HCT116 (cell line): ENCODE data around the gene PXYLP1. TPM values are rescaled to one million over a fixed set of nuclear protein-coding genes. Genes with fewer than 3 reads are reported as not detected.

ENCODE experiments used
- ATAC-seq: fragments of 200-7000 bp; cut with Tn5 transposase; 2 replicates; pipeline ENCODE4 v1.9.1; 2020; ENCODE audit warnings: mild to moderate bottlenecking, moderate library complexity
- BruUV-seq: library from RNA; stranded (reverse); fragments of 400-500 nt; replicated peaks from 2 replicates; lab custom pipeline; 2021; lab: Mats Ljungman, UMichigan
- CTCF ChIA-PET: fragments of 300-600 bp; sonication (Branson Sonifier 250); formaldehyde crosslinking; loops from one replicate; lab custom pipeline; 2021; ENCODE audit warnings: antibody characterized with exemption; lab: Charles Lee
- POLR2A ChIA-PET: fragments of 300-600, 350-600 bp; sonication (Branson Sonifier 250); formaldehyde crosslinking; loops from one replicate; lab custom pipeline; 2021; ENCODE audit warnings: antibody characterized with exemption; lab: Charles Lee
- RAD21 ChIA-PET, 2 experiments: fragments of 300-600 bp; sonication (Branson Sonifier 250); formaldehyde crosslinking; loops; one replicate each; lab custom pipeline; 2023; ENCODE audit warnings: low total read pairs in 2 of 2; ENCODE audit not compliant: uncharacterized antibody in 2 of 2, unreplicated experiment in 2 of 2, low non-redundant PET in 1 of 2; lab: Charles Lee
- DNase-seq: peaks from one replicate; pipeline ENCODE4 v3.0.0-alpha.2; 2010; ENCODE audit warnings: low read depth, low spot score
- H2AFZ ChIP-seq: fragments of 200-600 bp; shearing (Covaris generic), sonication (generic); 2 replicates; pipeline ENCODE4 v1.6.1; 2017; ENCODE audit warnings: low read depth, mixed run types, mixed read lengths, antibody characterized with exemption, low read length; ENCODE audit not compliant: poor library complexity, severe bottlenecking
- H3K27ac ChIP-seq: 2 replicates; pipeline ENCODE4 v1.5.1; 2012; ENCODE audit warnings: low read depth, low read length
- H3K27me3 ChIP-seq: fragments of 200-600 bp; sonication (generic); 2 replicates; pipeline ENCODE4 v1.6.1; 2016; ENCODE audit warnings: mixed run types, low read length, mixed read lengths; ENCODE audit not compliant: insufficient read depth
- H3K36me3 ChIP-seq, 2 experiments: fragments of 200-500 bp in 1 of 2; fragments of 200-600 bp in 1 of 2; sonication (Bioruptor generic) in 1 of 2; sonication (generic) in 1 of 2; 2 replicates each; pipeline versions ENCODE4 v1.5.1 to v1.6.1; 2014 to 2016; ENCODE audit warnings: low read length in 2 of 2, inconsistent platforms in 1 of 2, mixed read lengths in 1 of 2, mixed run types in 1 of 2; ENCODE audit not compliant: insufficient read depth in 2 of 2, control insufficient read depth in 1 of 2
- H3K4me1 ChIP-seq, 2 experiments: fragments of 200-600 bp in 1 of 2; sonication (generic) in 1 of 2; 2 replicates each; pipeline versions ENCODE4 v1.5.1 to v1.6.1; 2012 to 2017; ENCODE audit warnings: low read length in 2 of 2, inconsistent platforms in 1 of 2, mild to moderate bottlenecking in 1 of 2, mixed read lengths in 1 of 2, mixed run types in 1 of 2, moderate library complexity in 1 of 2; ENCODE audit not compliant: insufficient read depth in 2 of 2, control insufficient read depth in 1 of 2
- H3K4me2 ChIP-seq: fragments of 200-600 bp; sonication (generic); 2 replicates; pipeline ENCODE4 v1.6.1; 2017; ENCODE audit warnings: mixed run types, low read length, mixed read lengths
- H3K4me3 ChIP-seq, 2 experiments: fragments of 200-600 bp in 1 of 2; sonication (generic) in 1 of 2; replicated peaks in 1 of 2; 2 replicates each; pipeline ENCODE4 v1.5.1; 2011 to 2016; ENCODE audit warnings: low read length in 2 of 2, control low read depth in 1 of 2, low read depth in 1 of 2, mild to moderate bottlenecking in 1 of 2, mixed read lengths in 1 of 2, mixed run types in 1 of 2
- H3K79me2 ChIP-seq: fragments of 200-600 bp; sonication (generic); 2 replicates; pipeline ENCODE4 v1.6.1; 2017; ENCODE audit warnings: mild to moderate bottlenecking, mixed run types, low read length, moderate library complexity, mixed read lengths; ENCODE audit not compliant: insufficient read depth
- H3K9ac ChIP-seq: fragments of 200-600 bp; sonication (generic); 2 replicates; pipeline ENCODE4 v1.6.1; 2016; ENCODE audit warnings: low read length, mixed read lengths
- H3K9me2 ChIP-seq: fragments of 200-600 bp; sonication (generic), shearing (Covaris generic); 2 replicates; pipeline ENCODE4 v1.6.1; 2017; ENCODE audit warnings: mixed run types, mild to moderate bottlenecking, moderate library complexity; ENCODE audit not compliant: insufficient read depth
- H3K9me3 ChIP-seq, 2 experiments: fragments of 200-500 bp in 1 of 2; fragments of 200-600 bp in 1 of 2; sonication (Bioruptor generic) in 1 of 2; sonication (generic) in 1 of 2; 2 replicates each; pipeline ENCODE4 v1.6.1; 2014 to 2017; ENCODE audit warnings: low read length in 2 of 2, mixed read lengths in 2 of 2, inconsistent platforms in 1 of 2, low read depth in 1 of 2, mild to moderate bottlenecking in 1 of 2, mixed run types in 1 of 2, moderate library complexity in 1 of 2; ENCODE audit not compliant: control insufficient read depth in 1 of 2, insufficient read depth in 1 of 2
- H4K20me1 ChIP-seq: fragments of 200-600 bp; sonication (generic), shearing (Covaris generic); 2 replicates; pipeline ENCODE4 v1.6.1; 2017; ENCODE audit warnings: mixed run types, mild to moderate bottlenecking, moderate library complexity; ENCODE audit not compliant: insufficient read depth
- CBX3 ChIP-seq: IDR thresholded peaks from 2 replicates; pipeline ENCODE4 v1.6.1; 2012; ENCODE audit warnings: low read depth
- CEBPB ChIP-seq: IDR thresholded peaks from 2 replicates; pipeline ENCODE4 v1.6.1; 2012; ENCODE audit warnings: low read depth
- EGR1 ChIP-seq: IDR thresholded peaks from 2 replicates; pipeline ENCODE4 v1.6.1; 2012; ENCODE audit warnings: low read depth
- FOSL1 ChIP-seq: IDR thresholded peaks from 2 replicates; pipeline ENCODE4 v1.6.1; 2012; ENCODE audit warnings: low read depth
- JUND ChIP-seq: IDR thresholded peaks from 2 replicates; pipeline ENCODE4 v1.6.1; 2012
- MAX ChIP-seq: IDR thresholded peaks from 2 replicates; pipeline ENCODE4 v1.6.1; 2012
- POLR2AphosphoS5 ChIP-seq: IDR thresholded peaks from 2 replicates; pipeline ENCODE4 v1.6.1; 2011; ENCODE audit warnings: mild to moderate bottlenecking, low read depth, low read length, moderate library complexity
- REST ChIP-seq: IDR thresholded peaks from 2 replicates; pipeline ENCODE4 v1.6.1; 2012; ENCODE audit warnings: low read depth
- SIN3A ChIP-seq: IDR thresholded peaks from 2 replicates; pipeline ENCODE4 v1.6.1; 2012; ENCODE audit warnings: low read depth
- ZFX ChIP-seq: fragments of 450-650 bp; IDR thresholded peaks from 2 replicates; pipeline ENCODE4 v1.6.1; 2017
- intact Hi-C: fragments of 100-400 bp; cut with micrococcal nuclease; formaldehyde crosslinking; loops from 2 replicates; pipeline ENCODE4 v1.10.0; 2022
- total RNA-seq: library from RNA; stranded (reverse); gene quantifications from one replicate; pipeline ENCODE4 v1.2.1, GENCODE V29; 2021; ENCODE audit not compliant: unreplicated experiment
- TF ChIP-seq, protein P1 (sequence below): IDR thresholded peaks from 2 replicates; pipeline ENCODE4 v1.6.1; 2012

The PXYLP1 gene
- total RNA-seq, 1 experiment from 2014 or later, result 15.3 TPM

DNA sequence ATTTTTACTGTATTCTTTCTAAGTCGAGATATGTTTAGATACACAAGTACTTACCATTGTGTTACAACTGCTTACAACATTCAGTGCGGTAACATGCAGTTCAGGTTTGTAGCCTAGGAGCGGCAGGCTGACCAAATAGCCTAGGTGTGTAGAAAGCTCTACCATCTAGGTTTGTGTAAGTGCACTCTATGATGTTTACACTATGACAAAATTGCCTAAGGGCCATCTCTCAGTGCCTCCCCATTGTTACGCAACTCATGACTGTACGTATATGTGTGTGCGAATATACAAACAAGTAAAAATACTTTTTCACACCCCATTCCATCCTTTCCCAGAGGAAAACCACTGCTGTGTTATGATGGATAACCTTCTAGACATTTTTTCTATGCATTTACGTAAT is 44.3 kb downstream of the PXYLP1 start:
- no peak for ATAC-seq
- intact Hi-C loops, result loop anchor here (5.0 kb wide), 1 partner anchor 264 kb away; no protein-coding TSS in a partner anchor
- Histone ChIP-seq H3K9me2 (no peaks in the 10 kb centered on the region), H3K4me2 (no peak overlapping the region), H3K9ac (no peak overlapping the region), H3K27me3 (no peaks in the 10 kb centered on the region), H3K36me3 (no peaks in the 10 kb centered on the region), H3K9me3 (no peaks in the 10 kb centered on the region), H3K4me3 (no peak overlapping the region), H4K20me1 (no peaks in the 10 kb centered on the region), H3K4me1 (no peaks in the 10 kb centered on the region), H2AFZ (no peak overlapping the region), H3K79me2 (no peaks in the 10 kb centered on the region), H3K27ac (no peak overlapping the region)
- CTCF ChIA-PET, result no interaction called here
- POLR2A ChIA-PET, result no interaction called here
- RAD21 ChIA-PET, result no interaction called here
- BruUV-seq, result no TSS peak
- no peak for DNase-seq
- TF ChIP-seq POLR2AphosphoS5 (no peak), ZFX (no peak), CEBPB (peak; percentile 40; the same call in 1 of the 2 replicates)

DNA sequence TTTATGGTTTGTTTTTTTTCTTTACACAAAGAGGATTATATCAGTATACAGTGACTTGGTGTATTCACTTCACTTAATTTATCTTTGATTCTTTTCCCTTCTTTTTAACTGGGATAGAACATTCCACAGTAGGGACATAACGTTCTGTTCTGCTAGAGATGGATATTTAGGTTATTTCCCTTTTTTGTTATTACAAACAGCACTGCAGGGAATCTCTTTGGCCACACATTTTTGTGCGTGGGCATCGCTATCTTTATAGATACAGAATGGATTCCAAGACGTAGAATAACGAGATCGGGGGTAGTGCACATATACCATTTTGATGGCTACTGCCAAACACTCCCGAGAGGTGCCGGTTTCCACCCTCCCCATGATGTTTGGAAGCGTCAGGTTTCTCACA is 44.8 kb downstream of the PXYLP1 start:
- Histone ChIP-seq H3K79me2 (no peaks in the 10 kb centered on the region), H4K20me1 (no peaks in the 10 kb centered on the region), H3K9me2 (no peaks in the 10 kb centered on the region), H3K36me3 (no peaks in the 10 kb centered on the region), H3K4me1 (no peaks in the 10 kb centered on the region), H3K27me3 (no peaks in the 10 kb centered on the region), H3K9me3 (no peaks in the 10 kb centered on the region), H3K27ac (no peak overlapping the region), H2AFZ (no peak overlapping the region), H3K4me3 (no peak overlapping the region), H3K4me2 (no peak overlapping the region), H3K9ac (no peak overlapping the region)
- ChIA-PET CTCF (no interaction called here), POLR2A (no interaction called here), RAD21 (no interaction called here)
- no TSS peak for BruUV-seq
- no peak for TF ChIP-seq POLR2AphosphoS5
- no peak for TF ChIP-seq CBX3
- TF ChIP-seq MAX, result no peak
- no peak for TF ChIP-seq FOSL1
- TF ChIP-seq JUND, result no peak
- TF ChIP-seq, protein P1, sequence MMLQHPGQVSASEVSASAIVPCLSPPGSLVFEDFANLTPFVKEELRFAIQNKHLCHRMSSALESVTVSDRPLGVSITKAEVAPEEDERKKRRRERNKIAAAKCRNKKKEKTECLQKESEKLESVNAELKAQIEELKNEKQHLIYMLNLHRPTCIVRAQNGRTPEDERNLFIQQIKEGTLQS, result no peak
- TF ChIP-seq EGR1, result no peak
- TF ChIP-seq REST, result no peak
- no peak for TF ChIP-seq CEBPB
- no peak for TF ChIP-seq ZFX
- TF ChIP-seq SIN3A, result no peak
- no peak for ATAC-seq
- intact Hi-C loops, result loop anchor here (5.0 kb wide), 1 partner anchor 264 kb away; no protein-coding TSS in a partner anchor
- no peak for DNase-seq
